ENCODE data around the gene MYRIP. TPM values are rescaled to one million over a fixed set of nuclear protein-coding genes. Genes with fewer than 3 reads are reported as not detected.

The MYRIP gene
- total and polyA plus RNA-seq, 10 donors = 1.5 to 35.2 (median 16.2) TPM

GRCh38 chr3:40042752-40043443 is 233.5 kb downstream of the MYRIP start:
- 72 to 81% (median 75%) methylated on average over 4 of the region's 4 CpGs for WGBS, 5 donors
- H3K4me3 ChIP-seq = no peak overlapping the region
- H3K27me3 ChIP-seq (replicated peaks in 1 of 7) = no peaks in the 10 kb centered on the region
- no peaks in the 10 kb centered on the region for H3K4me1 ChIP-seq
- no peak overlapping the region for H3K27ac ChIP-seq
- DNase-seq = no peak
- TF ChIP-seq POLR2AphosphoS5 (IDR thresholded peaks at IDR 0.05) = no peak
- no peaks in the 10 kb centered on the region for H3K36me3 ChIP-seq
- H3K9me3 ChIP-seq = no peaks in the 10 kb centered on the region
- intact Hi-C loops (cut with DNase I; ENCODE audit: low total_unique reads) = no loop called here

DNA sequence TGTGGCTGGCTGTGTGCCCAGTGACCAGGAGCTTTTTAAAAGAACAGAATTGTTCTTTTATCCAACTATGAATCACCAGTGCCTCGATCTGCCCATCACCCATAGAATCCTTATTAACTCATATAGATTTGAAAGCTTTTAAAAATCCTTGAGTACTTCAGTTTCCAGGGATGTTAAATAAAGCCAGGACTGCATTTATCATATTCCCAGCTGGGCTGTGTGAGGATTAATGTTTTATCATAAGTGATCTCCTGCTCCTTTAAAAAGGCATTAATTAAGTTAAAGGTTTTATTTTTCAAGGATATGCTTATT is 234.0 kb downstream of the MYRIP start:
- no peak for DNase-seq
- Histone ChIP-seq H3K27me3 (replicated peaks in 1 of 7) (no peaks in the 10 kb centered on the region), H3K9me3 (no peaks in the 10 kb centered on the region), H3K4me1 (no peaks in the 10 kb centered on the region), H3K36me3 (no peaks in the 10 kb centered on the region), H3K4me3 (no peak overlapping the region), H3K27ac (no peak overlapping the region)
- WGBS, 5 donors = 42 to 60% (median 54%) methylated on average over 1 of the region's 1 CpG
- TF ChIP-seq CTCF (IDR thresholded peaks at IDR 0.05 in 8 of 11, conservative IDR thresholded peaks at IDR 0.05 in 3 of 11) (no peak), POLR2AphosphoS5 (IDR thresholded peaks at IDR 0.05) (no peak), POLR2A (IDR thresholded peaks at IDR 0.05) (no peak)
- intact Hi-C loops (cut with DNase I; ENCODE audit: low total_unique reads) = no loop called here

GRCh38 chr3:40044487-40044886 is 235.1 kb downstream of the MYRIP start:
- DNase-seq = no peak
- intact Hi-C loops (cut with DNase I; ENCODE audit: low total_unique reads) = no loop called here
- no peaks in the 10 kb centered on the region for H3K4me1 ChIP-seq
- no peak overlapping the region for H3K4me3 ChIP-seq
- H3K9me3 ChIP-seq = peaks cover 0 to 2% (median under 1%) of the 10 kb centered on the region in 8 donors
- WGBS, 5 donors = 90 to 95% (median 92%) methylated on average over 5 of the region's 5 CpGs
- TF ChIP-seq POLR2AphosphoS5 (IDR thresholded peaks at IDR 0.05) (no peak), CTCF (IDR thresholded peaks at IDR 0.05 in 8 of 11, conservative IDR thresholded peaks at IDR 0.05 in 3 of 11) (no peak), POLR2A (IDR thresholded peaks at IDR 0.05) (no peak)
- no peaks in the 10 kb centered on the region for H3K27me3 ChIP-seq (replicated peaks in 1 of 7)
- no peaks in the 10 kb centered on the region for H3K36me3 ChIP-seq
- H3K27ac ChIP-seq = no peak overlapping the region

GRCh38 chr3:40045051-40045450 is 235.6 kb downstream of the MYRIP start:
- DNase-seq = no peak
- Histone ChIP-seq H3K4me3 (no peak overlapping the region), H3K27ac (no peak overlapping the region), H3K27me3 (replicated peaks in 1 of 7) (no peaks in the 10 kb centered on the region), H3K9me3 (peaks cover 0 to 8% (median 6%) of the 10 kb centered on the region in 8 donors), H3K4me1 (no peaks in the 10 kb centered on the region), H3K36me3 (no peaks in the 10 kb centered on the region)
- intact Hi-C loops (cut with DNase I; ENCODE audit: low total_unique reads) = no loop called here
- TF ChIP-seq CTCF (IDR thresholded peaks at IDR 0.05 in 8 of 11, conservative IDR thresholded peaks at IDR 0.05 in 3 of 11) (no peak), POLR2A (IDR thresholded peaks at IDR 0.05) (no peak), POLR2AphosphoS5 (IDR thresholded peaks at IDR 0.05) (no peak)
- WGBS, 5 donors = 86 to 95% (median 86%) methylated on average over 2 of the region's 2 CpGs
